Fibroblast of lung (primary cell): ENCODE results near the gene BIRC7.

ENCODE experiments used
- CTCF ChIP-seq, 2 donors: IDR thresholded peaks in 1 of 2; conservative IDR thresholded peaks in 1 of 2; 1 replicate in 1 of 2; 2 replicates in 1 of 2; pipeline ENCODE4 v1.5.1; 2011 to 2012; ENCODE audit warnings: low read length in 2 of 2, control low read depth in 1 of 2, inconsistent platforms in 1 of 2, low read depth in 1 of 2, mild to moderate bottlenecking in 1 of 2
- EZH2 ChIP-seq: IDR thresholded peaks from 2 replicates; pipeline ENCODE4 v1.5.1; 2012; ENCODE audit warnings: low read length, control low read depth, mild to moderate bottlenecking; ENCODE audit errors: missing control alignments

- TF ChIP-seq CTCF (conservative IDR thresholded peaks at IDR 0.05 in 1 of 2, IDR thresholded peaks at IDR 0.05 in 1 of 2; ENCODE audit: low read depth in 1 of 2, low read length in 2 of 2) (no peak), EZH2 (no peak)
These were observed 50.2 kb downstream of the BIRC7 start for GRCh38 chr20:63285636-63286615.
